ENCODE data around the gene PPIL6.

Gene PPIL6

DNA sequence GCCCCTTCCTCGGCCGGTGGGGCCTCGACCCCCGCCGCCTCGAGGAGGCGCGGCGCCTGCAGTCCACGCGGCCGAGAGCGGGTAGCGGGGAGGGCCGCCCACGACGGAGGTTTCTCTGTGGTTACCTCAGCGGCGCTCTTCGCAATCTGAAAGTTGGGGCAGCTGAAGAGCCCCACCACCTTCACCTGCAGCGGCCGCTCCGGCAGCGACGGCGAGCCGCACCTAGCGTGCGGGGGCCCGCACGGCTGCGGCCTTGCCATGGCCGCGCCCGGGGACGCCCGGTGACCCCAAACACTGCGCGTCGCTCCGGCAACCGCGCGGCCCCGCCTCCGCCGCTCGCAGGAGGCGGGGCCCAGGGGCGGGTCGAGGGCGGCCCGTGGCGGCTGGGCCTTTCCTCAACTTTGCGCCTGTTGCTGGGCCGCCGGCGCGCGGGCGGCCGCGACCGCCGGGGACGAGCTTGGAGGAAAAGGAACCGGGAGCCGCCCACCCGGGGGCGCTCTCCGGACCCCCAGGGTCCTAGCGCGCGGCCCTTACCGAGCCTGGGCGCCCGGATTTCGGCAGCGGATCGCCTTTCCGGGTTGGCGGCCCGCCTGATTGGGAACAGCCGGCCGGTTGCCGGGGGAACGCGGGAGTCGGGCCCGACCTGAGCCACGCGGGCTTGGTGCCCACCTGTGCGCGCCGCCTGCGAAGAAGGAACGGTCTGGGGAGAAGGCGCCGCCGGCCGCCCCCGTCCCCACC is at the start of gene PPIL6, which contains the start of gene SMPD2:
PPIL6 (minus strand) TSS at position 298 of the 738 bp plus-strand sequence; CDS start at position 260, 38 bp downstream.
SMPD2 (plus strand) TSS at position 394 of the 738 bp plus-strand sequence. CDS start 398 bp downstream, outside the sequence.
- DNase-seq = peak; percentile 79

DNA sequence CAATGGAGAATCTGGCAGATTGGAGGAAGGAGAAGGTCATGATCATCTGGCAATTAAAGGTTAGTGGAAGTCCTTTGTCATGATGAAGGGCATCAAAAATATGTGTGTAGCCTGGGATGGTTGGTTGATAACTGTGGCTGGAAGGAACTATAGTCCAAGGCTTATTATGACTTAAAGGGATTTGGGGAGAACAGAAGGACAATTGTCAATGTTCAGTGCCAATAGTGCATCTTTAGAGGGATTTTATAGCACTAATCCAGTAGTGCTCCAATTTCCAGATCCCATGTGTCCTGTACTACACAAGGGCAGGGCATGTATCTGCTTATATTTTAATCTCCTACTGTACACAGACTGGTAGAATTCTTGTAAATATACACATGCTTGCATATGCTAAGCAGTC is 47.6 kb upstream of the PPIL6 start:
- no peak for DNase-seq

DNA sequence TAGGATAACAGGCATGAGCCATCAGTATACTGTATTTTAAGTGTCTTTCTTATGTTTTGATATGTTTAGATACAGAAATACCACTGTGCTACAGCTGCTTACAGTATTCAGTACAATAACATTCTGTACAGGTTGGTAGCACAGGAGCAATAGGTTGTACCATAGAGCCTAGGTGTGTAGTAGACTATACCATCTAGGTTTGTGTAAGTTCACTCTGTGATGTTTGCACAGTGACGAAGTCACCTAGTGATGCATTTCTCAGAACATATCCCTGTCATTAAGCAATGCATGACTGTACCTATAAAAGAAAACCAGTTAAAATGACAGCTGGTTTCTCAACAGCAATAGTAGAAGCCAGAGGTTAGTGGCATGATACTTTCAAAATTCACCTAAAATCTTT is 45.6 kb upstream of the PPIL6 start:
- no peak for DNase-seq

DNA sequence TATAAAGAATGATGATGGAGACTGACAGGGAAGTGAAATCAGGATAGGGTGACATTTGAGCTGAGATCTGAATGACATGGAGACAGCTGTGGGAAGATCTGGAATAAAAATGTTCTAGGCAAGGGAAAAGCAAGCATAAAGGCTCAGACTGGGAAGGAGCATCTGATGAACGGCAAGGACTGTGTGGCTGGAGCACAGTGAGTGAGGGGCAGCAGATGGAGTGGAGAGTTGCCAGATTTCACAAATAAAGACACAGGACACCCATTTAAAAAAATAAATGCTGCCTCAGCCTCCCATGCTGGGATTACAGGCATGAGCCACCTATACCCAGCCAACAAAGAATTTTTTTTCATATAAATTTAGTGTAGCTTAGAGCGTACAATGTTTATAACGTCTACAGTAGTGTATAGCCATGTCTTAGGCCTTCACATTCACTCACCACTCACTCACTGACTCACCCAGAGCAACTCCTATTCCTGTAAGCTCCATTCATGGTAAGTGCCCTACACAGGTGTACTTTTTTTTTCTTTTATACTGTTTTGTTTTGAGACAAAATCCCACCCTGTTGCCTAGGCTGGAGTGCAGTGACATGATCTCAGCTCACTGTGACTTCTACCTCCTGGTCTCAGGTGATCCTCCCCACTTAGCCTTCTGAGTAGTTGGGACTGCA is 45.0 kb upstream of the PPIL6 start:
- no peak for DNase-seq

DNA sequence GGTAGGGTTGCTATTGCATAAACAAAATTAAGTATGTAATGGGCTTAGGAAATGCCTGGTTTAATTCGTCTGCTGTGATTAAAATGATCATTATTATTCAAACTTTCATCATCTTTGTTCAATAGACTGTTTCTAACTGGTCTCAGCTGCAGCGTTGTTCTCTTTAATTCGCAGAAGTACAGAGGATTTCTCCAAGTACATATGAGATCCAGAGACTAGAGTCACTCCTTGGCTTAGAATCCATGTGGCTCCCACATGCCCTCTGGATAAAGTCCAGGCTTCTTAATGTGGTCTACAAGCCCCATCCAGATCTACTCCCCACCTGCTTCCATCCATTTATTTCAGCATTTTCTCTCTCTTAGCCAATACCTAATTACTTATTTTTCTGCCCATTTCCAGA is 43.7 kb upstream of the PPIL6 start:
- no peak for DNase-seq

- DNase-seq = no peak
Measured at GRCh38 chr6:109483735-109484057, 43.3 kb upstream of the PPIL6 start.

- DNase-seq = peak; percentile 89
Measured at GRCh38 chr6:109482905-109483734, 42.7 kb upstream of the PPIL6 start, which contains the start of gene ZBTB24. Gene ZBTB24, minus strand, starts transcription at chr6:109483219. Its CDS starts 1,193 bp downstream, at chr6:109482026.

DNA sequence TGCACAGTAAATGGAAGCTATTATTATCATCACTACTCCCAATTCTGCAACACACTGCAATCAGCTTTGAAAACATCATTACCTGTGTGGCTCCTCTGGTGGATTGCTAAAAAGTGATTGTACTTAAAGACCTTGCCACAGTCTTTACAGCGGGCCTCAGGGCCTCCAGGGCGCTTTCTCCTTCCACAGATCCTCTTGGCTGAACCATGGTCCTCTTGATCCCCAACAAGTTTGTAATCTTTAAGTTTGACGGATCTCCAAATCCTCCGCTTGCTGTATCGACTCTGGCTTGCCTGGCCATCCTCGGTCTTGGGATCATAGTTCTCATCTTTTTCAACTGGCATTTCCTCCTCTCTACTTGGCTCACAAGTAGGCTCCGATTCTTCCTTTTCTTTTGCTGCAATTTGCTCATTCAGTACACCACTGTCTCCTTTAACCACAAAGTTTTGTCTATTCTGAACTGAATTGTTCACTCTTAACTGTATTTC is 40.6 kb upstream of the PPIL6 start:
- no peak for DNase-seq

DNA sequence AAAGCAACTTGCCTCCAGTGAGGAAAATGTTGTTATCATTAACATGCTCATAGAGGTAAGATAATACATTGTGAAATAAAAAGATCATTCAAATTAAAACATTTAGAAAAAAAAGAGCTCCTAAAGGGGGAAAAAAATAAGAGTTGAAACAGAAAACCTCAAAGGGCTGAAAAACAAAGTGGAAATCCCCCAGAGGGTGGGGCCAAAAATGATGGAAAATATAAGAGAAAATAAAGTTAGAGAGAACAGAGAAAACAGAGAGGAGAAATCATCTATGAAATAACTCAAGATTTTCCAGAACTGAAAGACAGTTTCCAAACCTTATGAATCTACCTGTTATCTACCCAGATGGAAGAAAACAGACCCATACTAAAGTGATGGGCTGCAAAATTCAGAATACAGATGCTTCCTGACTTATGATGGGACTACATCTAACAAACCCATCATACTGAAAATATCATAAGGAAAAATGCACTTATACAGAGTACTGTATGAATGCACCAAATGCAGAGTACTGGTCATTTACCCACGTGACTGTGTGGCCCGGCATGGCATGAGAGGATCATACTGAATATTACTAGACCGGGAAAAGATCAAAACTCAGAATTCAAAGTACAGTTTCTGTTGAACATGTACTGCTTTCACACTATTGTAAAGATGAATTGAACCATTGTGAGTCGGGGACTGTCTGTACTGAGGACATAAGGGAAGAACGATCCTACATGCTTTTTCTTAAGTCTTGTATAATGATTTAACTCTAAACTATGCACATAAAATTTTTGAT is 38.6 kb upstream of the PPIL6 start:
- peak; percentile 29 for DNase-seq

GRCh38 chr6:109478222-109478805 is 37.9 kb upstream of the PPIL6 start:
- DNase-seq = no peak

- DNase-seq = no peak
Measured at GRCh38 chr6:109477725-109478124, 37.3 kb upstream of the PPIL6 start.

DNA sequence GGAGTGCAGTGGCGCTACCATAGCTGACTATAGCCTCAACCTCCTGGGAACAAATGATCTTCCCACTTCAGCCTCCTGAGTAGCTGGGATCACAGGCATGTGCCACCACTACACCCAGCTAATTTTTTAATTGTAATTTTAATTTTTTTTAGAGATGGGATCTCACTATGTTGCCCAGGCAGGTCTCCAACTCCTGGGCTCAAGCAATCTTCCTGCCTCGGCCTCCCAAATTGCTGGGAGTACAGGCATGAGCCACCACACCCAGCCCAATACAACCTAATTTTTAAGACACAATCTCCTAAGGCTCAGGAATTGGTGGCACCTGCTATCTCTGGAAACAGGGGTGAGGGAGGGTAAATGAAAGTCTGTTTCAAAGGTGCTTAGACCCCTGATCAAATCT is 36.8 kb upstream of the PPIL6 start:
- DNase-seq = no peak

DNA sequence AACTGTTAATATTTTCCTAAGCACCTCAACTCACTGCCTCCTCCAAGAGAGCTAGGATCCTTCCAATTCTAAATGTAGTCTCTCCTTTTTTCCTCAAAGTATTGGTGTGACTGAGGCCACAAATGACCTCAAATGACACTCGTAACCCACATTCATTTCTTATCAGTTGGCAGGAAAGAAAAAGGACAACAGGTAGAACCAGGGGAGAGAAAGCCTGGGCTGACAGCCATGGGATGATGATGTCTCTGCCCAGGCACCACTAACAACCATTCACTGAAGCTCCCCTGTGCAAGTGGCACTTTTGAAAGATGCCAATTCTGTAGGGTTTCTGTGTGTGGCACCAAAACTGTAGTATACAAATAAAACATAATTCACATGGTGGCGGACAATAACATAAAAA is 35.2 kb upstream of the PPIL6 start:
- no peak for DNase-seq

- DNase-seq = no peak
Measured at GRCh38 chr6:109474995-109475394, 34.6 kb upstream of the PPIL6 start.

DNA sequence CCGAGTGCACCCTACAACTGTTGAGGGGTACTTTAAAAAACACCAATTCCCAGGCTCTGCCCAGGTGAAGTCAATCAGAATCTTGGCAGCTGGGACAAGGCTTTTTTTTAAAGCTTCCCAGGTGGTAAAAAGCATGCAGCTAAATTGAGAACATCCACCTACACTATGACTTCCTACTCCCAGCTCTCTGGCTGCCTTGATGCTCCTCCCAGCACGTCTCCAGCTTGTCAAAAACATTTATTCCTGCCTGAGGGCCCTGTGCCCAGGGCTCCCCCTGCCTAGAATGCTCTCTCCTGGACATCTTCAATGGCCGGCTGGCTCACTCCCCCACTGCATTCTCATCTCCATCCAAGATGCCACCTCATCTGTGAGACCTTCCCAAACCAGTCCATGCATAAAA is 32.7 kb upstream of the PPIL6 start:
- DNase-seq = no peak

- no peak for DNase-seq
Measured at GRCh38 chr6:109472132-109472995, 31.9 kb upstream of the PPIL6 start.

- no peak for DNase-seq
Measured at GRCh38 chr6:109471105-109471810, 30.8 kb upstream of the PPIL6 start.

DNA sequence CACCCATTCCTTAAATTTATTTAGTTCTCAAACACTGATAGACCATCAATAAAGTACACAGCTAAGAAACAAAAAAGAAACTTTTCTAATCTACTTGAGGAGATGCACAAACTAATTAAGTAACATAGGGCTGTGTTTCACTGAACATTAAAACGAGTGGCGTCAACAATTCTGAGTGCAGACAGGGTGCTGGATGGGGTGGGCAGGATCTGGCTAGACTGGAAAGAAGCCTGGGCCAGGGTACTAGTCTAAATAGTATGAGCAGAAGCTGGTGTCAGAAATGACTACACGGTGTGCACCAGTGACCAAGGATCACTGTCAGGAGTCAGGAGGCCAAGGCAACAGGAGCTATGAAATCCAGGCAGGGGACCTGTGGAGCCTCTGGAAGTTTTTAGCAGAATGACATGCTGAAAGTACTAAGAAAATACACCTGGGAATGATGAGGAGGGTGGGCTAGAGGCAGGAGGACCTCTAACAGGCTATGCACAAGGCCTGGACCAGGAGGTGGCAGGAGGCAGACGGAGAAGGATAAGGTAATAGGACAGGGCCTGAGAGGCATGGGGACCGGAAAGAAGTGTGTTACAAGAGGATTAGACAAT is 29.3 kb upstream of the PPIL6 start:
- DNase-seq = no peak

DNA sequence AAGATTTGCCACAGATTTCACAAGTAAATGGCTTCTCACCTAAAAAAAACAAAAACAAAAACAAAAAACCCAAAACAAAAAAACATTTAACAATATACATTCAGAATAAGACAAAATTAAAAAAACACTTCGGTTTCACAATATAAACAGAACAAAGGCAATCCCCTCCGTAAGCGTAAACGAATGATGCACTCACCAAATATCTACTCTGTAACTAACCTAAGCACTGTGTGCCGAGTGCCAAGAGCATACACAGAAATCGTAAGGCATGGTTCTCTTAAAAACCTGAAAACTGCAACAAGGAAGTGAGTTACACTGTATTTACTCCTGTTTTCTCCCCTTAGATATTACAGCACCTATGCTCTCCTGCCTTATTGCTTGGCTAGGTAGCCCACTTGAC is 27.3 kb upstream of the PPIL6 start:
- DNase-seq = no peak

Measured in activated naive CD4-positive, alpha-beta T cell treated with Interleukin-2 at 50 U/mL for 16 hours (primary cell).